ENCODE data around the gene GH2. TPM values are rescaled to one million over a fixed set of nuclear protein-coding genes. Genes with fewer than 3 reads are reported as not detected.
A peak's percentile ranks its signal among the peaks of the same experiment; 100 is the strongest.

GH2 gene
- total and polyA plus RNA-seq, 2 experiments from 2014 or later, result 0.59 to 2.3 TPM

DNA sequence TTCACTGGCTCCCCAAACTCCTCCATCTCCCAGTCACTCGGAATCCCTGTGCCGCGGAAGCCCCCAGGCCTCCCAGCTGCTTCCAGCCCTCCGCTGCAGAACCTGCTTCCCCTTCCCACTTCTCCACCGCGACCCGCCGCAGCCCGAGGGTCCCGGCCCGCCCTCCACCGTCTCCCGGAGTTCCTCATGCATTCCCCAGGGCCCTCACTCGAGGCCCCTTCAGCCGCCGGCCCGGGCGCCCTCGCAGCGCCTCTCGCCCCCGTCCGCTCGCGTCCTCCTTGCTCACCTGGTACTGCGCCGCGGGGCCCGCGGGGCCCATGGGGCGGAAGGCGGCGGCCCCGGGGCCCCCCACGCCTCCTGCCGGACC, 39.6 kb downstream of the GH2 start:
- H2AFZ ChIP-seq, result peak overlapping the region; percentile 80; the same call in 1 of the 2 replicates

GRCh38 chr17:63841350-63842172, 40.2 kb downstream of the GH2 start:
- peaks cover 7% of the 10 kb centered on the region; the same call in 2 of the 3 replicates for H3K36me3 Mint-ChIP-seq (ENCODE audit: low read depth)
- no peaks in the 10 kb centered on the region for H3K9me3 Mint-ChIP-seq
- Histone ChIP-seq H3K79me2 (replicated peaks; ENCODE audit: insufficient read depth) (peaks cover 44% of the 10 kb centered on the region), H3K27ac (ENCODE audit: low read depth) (0 out of 2 replicates have a peak overlapping the region, but pooled peaks have one; percentile 66), H4K20me1 (replicated peaks; ENCODE audit: insufficient read depth) (peaks cover 7% of the 10 kb centered on the region; the same call in 1 of the 2 replicates), H3K9me2 (ENCODE audit: insufficient read depth) (no peaks in the 10 kb centered on the region), H3K27me3 (ENCODE audit: insufficient read depth) (peaks cover 19% of the 10 kb centered on the region), H3F3A (replicated peaks; ENCODE audit: low read depth) (0 out of 2 replicates have a peak, but pooled peaks cover 8% of the 10 kb centered on the region), H3K36me3 (ENCODE audit: insufficient read depth) (no peaks in the 10 kb centered on the region), H3K4me3 (peak overlapping the region; percentile 94), H3K4me2 (peak overlapping the region; percentile 97), H2AFZ (peak overlapping the region; percentile 80; the same call in 1 of the 2 replicates), H3K4me1 (ENCODE audit: insufficient read depth) (peaks cover 28% of the 10 kb centered on the region)
- ATAC-seq, result peak; percentile 4
- DNase-seq (ENCODE audit: low spot score), result peak; percentile 39
- peaks cover 39% of the 10 kb centered on the region for H3K4me1 Mint-ChIP-seq
- H3K27ac Mint-ChIP-seq, result peak overlapping the region; percentile 93
- H3K27me3 Mint-ChIP-seq (ENCODE audit: insufficient read depth, low read depth, poor library complexity), result peaks cover 17% of the 10 kb centered on the region
- H3K4me3 Mint-ChIP-seq, result peak overlapping the region; percentile 97
- TF ChIP-seq ZNF331 (CRISPR knock-in tag; IDR thresholded peaks at IDR 0.05; ENCODE audit: low read depth), result no peak
- TF ChIP-seq CREB1 (CRISPR knock-in tag; IDR thresholded peaks at IDR 0.05; ENCODE audit: low read depth), result no peak
- TF ChIP-seq EZH2 (IDR thresholded peaks at IDR 0.05; ENCODE audit: low read depth, unreplicated experiment), result no peak
- no peak for TF ChIP-seq ZNF462 (CRISPR knock-in tag; IDR thresholded peaks at IDR 0.05)
- no peak for TF ChIP-seq JUNB (IDR thresholded peaks at IDR 0.05; ENCODE audit: unreplicated experiment)
- TF ChIP-seq POLR2AphosphoS5 (IDR thresholded peaks at IDR 0.05; ENCODE audit: low read depth), result no peak
- no peak for TF ChIP-seq ZNF114 (CRISPR knock-in tag; IDR thresholded peaks at IDR 0.05)
- no peak for TF ChIP-seq EZH2phosphoT487 (IDR thresholded peaks at IDR 0.05; ENCODE audit: unreplicated experiment)
- TF ChIP-seq, protein P1, sequence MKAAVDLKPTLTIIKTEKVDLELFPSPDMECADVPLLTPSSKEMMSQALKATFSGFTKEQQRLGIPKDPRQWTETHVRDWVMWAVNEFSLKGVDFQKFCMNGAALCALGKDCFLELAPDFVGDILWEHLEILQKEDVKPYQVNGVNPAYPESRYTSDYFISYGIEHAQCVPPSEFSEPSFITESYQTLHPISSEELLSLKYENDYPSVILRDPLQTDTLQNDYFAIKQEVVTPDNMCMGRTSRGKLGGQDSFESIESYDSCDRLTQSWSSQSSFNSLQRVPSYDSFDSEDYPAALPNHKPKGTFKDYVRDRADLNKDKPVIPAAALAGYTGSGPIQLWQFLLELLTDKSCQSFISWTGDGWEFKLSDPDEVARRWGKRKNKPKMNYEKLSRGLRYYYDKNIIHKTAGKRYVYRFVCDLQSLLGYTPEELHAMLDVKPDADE (IDR thresholded peaks at IDR 0.05), result no peak

More for the DNA sequence above, 39.6 kb downstream of the GH2 start:
- Histone ChIP-seq H3K4me2 (peak overlapping the region; percentile 97), H3K9me2 (ENCODE audit: insufficient read depth) (no peaks in the 10 kb centered on the region), H3K4me1 (ENCODE audit: insufficient read depth) (peaks cover 28% of the 10 kb centered on the region), H4K20me1 (replicated peaks; ENCODE audit: insufficient read depth) (peaks cover 7% of the 10 kb centered on the region; the same call in 1 of the 2 replicates), H3K79me2 (replicated peaks; ENCODE audit: insufficient read depth) (peaks cover 39% of the 10 kb centered on the region), H3K27ac (ENCODE audit: low read depth) (0 out of 2 replicates have a peak overlapping the region, but pooled peaks have one; percentile 66), H3F3A (replicated peaks; ENCODE audit: low read depth) (0 out of 2 replicates have a peak, but pooled peaks cover 8% of the 10 kb centered on the region), H3K4me3 (peak overlapping the region; percentile 94), H3K27me3 (ENCODE audit: insufficient read depth) (peaks cover 25% of the 10 kb centered on the region), H3K36me3 (ENCODE audit: insufficient read depth) (no peaks in the 10 kb centered on the region)
- DNase-seq (ENCODE audit: low spot score) (peak; percentile 62), ATAC-seq (peak; percentile 7)
- TF ChIP-seq, protein P1 (IDR thresholded peaks at IDR 0.05), result no peak
- no peak for TF ChIP-seq STAT1 (IDR thresholded peaks at IDR 0.05; ENCODE audit: unreplicated experiment)
- no peak for TF ChIP-seq CREB1 (CRISPR knock-in tag; IDR thresholded peaks at IDR 0.05; ENCODE audit: low read depth)
- peak overlapping the region; percentile 97 for H3K4me3 Mint-ChIP-seq
- no peaks in the 10 kb centered on the region for H3K9me3 Mint-ChIP-seq
- H3K36me3 Mint-ChIP-seq (ENCODE audit: low read depth), result peaks cover under 1% of the 10 kb centered on the region; the same call in 2 of the 3 replicates
- H3K27me3 Mint-ChIP-seq (ENCODE audit: insufficient read depth, low read depth, poor library complexity), result peaks cover 13% of the 10 kb centered on the region
- H3K4me1 Mint-ChIP-seq, result peaks cover 37% of the 10 kb centered on the region
- peak overlapping the region; percentile 93 for H3K27ac Mint-ChIP-seq

Measured in GM23338 (cell line).